HG03442 (cell line): Measurements from ENCODE around the gene LRP1B.

Experiments used
- ATAC-seq: cut with Tn5 transposase; IDR thresholded peaks from one replicate; pipeline ENCODE4 v1.9.1; 2021; ENCODE audit warnings: mild to moderate bottlenecking, moderate library complexity; ENCODE audit not compliant: unreplicated experiment

Gene LRP1B

GRCh38 chr2:140770645-140771044, 1360.2 kb downstream of the LRP1B start:
- no peak for ATAC-seq

GRCh38 chr2:140761807-140762206, 1369.0 kb downstream of the LRP1B start:
- no peak for ATAC-seq

- ATAC-seq, result no peak
These were observed 1371.2 kb downstream of the LRP1B start for GRCh38 chr2:140759426-140760156.

- peak; percentile 98 for ATAC-seq
These were observed 1383.2 kb downstream of the LRP1B start for GRCh38 chr2:140747665-140748064.

GRCh38 chr2:140747090-140747489, 1383.7 kb downstream of the LRP1B start:
- no peak for ATAC-seq

GRCh38 chr2:140744379-140744778, 1386.4 kb downstream of the LRP1B start:
- ATAC-seq, result no peak

GRCh38 chr2:140737006-140737405, 1393.8 kb downstream of the LRP1B start:
- ATAC-seq, result no peak

GRCh38 chr2:140734992-140735391, 1395.8 kb downstream of the LRP1B start:
- no peak for ATAC-seq

- ATAC-seq, result no peak
These were observed 1411.8 kb downstream of the LRP1B start for GRCh38 chr2:140718999-140719398.

GRCh38 chr2:140717481-140717880, 1413.3 kb downstream of the LRP1B start:
- ATAC-seq, result no peak

GRCh38 chr2:140714586-140714985, 1416.2 kb downstream of the LRP1B start:
- no peak for ATAC-seq

GRCh38 chr2:140711867-140712266, 1418.9 kb downstream of the LRP1B start:
- ATAC-seq, result no peak

- no peak for ATAC-seq
These were observed 1429.1 kb downstream of the LRP1B start for GRCh38 chr2:140701726-140702125.

GRCh38 chr2:140698636-140699035, 1432.2 kb downstream of the LRP1B start:
- ATAC-seq, result no peak

- no peak for ATAC-seq
These were observed 1434.4 kb downstream of the LRP1B start for GRCh38 chr2:140696449-140696848.

GRCh38 chr2:140695155-140695554, 1435.7 kb downstream of the LRP1B start:
- ATAC-seq, result no peak

- no peak for ATAC-seq
These were observed 1443.0 kb downstream of the LRP1B start for GRCh38 chr2:140687825-140688224.

GRCh38 chr2:140683658-140684057, 1447.2 kb downstream of the LRP1B start:
- ATAC-seq, result no peak

- ATAC-seq, result no peak
These were observed 1450.0 kb downstream of the LRP1B start for GRCh38 chr2:140680862-140681261.

GRCh38 chr2:140679752-140680151, 1451.1 kb downstream of the LRP1B start:
- no peak for ATAC-seq

GRCh38 chr2:140669911-140670310, 1460.9 kb downstream of the LRP1B start:
- ATAC-seq, result no peak

- no peak for ATAC-seq
These were observed 1463.6 kb downstream of the LRP1B start for GRCh38 chr2:140667203-140667602.

- no peak for ATAC-seq
These were observed 1468.3 kb downstream of the LRP1B start for GRCh38 chr2:140662504-140662903.
